Coronary artery (tissue), 2 donors: ENCODE measurements around the gene NBEA.

ENCODE experiments used
- DNase-seq: peaks from one replicate; pipeline ENCODE4 v3.0.0-alpha.2; 2017; ENCODE audit warnings: low spot score
- H3K27ac ChIP-seq, 2 donors: fragments of 200-600 bp; sonication (generic); one replicate each; pipeline ENCODE4 v1.5.1; 2016 to 2019
- H3K4me3 ChIP-seq: fragments of 200-600 bp; sonication (generic); 2 replicates; pipeline ENCODE4 v1.5.1; 2016; ENCODE audit warnings: mild to moderate bottlenecking, moderate library complexity
- TF ChIP-seq, protein P1 (sequence below): fragments of 200-600 bp; sonication (generic); IDR thresholded peaks from one replicate; pipeline ENCODE4 v1.5.1; 2019; ENCODE audit warnings: antibody characterized with exemption

NBEA gene

GRCh38 chr13:35365883-35366282 is 423.8 kb downstream of the NBEA start:
- DNase-seq, result no peak
- Histone ChIP-seq H3K4me3 (no peak overlapping the region), H3K27ac (no peak overlapping the region)
- TF ChIP-seq, protein P1, sequence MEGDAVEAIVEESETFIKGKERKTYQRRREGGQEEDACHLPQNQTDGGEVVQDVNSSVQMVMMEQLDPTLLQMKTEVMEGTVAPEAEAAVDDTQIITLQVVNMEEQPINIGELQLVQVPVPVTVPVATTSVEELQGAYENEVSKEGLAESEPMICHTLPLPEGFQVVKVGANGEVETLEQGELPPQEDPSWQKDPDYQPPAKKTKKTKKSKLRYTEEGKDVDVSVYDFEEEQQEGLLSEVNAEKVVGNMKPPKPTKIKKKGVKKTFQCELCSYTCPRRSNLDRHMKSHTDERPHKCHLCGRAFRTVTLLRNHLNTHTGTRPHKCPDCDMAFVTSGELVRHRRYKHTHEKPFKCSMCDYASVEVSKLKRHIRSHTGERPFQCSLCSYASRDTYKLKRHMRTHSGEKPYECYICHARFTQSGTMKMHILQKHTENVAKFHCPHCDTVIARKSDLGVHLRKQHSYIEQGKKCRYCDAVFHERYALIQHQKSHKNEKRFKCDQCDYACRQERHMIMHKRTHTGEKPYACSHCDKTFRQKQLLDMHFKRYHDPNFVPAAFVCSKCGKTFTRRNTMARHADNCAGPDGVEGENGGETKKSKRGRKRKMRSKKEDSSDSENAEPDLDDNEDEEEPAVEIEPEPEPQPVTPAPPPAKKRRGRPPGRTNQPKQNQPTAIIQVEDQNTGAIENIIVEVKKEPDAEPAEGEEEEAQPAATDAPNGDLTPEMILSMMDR, result no peak

DNA sequence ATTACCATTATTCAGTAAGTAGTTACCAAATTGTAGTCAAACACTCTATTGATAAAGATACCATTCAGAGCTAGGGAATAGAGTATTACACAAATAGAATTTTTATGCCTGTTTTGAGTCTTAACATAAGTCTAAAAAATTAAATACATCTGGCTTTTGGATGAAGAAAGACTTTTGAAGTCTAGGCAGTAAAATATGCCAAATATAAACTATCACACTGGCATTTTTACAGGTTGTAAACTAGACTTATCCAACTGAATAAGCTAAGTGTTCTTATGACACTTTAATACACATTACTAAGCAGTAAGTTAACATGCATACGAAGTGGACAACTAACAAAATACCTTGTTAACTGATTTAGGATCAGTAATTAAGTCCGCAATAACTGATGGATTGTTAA is 425.5 kb downstream of the NBEA start:
- TF ChIP-seq, protein P1, result no peak
- Histone ChIP-seq H3K27ac (no peak overlapping the region), H3K4me3 (no peak overlapping the region)
- DNase-seq, result no peak

DNA sequence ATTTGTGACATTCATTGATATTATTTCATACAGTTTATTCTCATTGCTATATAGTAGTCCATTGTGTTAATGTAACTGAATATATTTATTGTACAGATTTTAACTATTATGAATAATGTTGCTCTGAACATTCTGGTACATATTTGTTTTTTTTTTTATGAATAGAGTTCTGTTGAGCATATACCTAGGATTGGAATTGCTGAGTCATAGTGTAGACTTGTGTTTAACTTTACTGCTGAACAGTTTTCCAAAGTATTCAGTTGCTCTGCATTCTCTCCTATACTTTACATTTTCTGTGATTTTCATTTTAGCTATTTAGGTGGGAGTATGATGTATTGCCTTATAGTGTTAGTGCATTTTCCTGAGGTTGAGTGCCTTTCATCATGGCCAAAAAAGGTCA is 436.9 kb downstream of the NBEA start:
- no peak overlapping the region for H3K4me3 ChIP-seq
- TF ChIP-seq, protein P1, result no peak
- DNase-seq, result no peak
- no peak overlapping the region for H3K27ac ChIP-seq

DNA sequence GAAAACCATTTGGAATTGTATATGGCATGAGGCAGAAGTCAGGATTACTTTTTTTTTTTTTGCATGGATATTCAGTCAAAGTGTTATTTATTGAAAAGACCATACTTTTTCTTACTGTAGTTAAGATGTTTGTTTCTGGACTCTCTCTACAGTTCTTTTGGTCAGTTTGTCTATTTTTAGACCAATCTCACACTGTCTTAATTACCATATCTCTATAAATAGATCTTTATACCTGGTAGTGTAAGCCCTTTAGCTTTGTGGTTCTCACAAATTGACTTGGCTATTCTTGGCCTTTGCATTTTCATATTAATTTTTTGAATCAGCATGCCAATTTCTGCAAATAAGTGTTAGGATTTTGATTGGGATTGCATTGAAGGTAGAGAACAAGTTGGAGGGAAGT is 437.6 kb downstream of the NBEA start:
- no peak overlapping the region for H3K4me3 ChIP-seq
- no peak overlapping the region for H3K27ac ChIP-seq
- no peak for DNase-seq
- TF ChIP-seq, protein P1, result no peak

DNA sequence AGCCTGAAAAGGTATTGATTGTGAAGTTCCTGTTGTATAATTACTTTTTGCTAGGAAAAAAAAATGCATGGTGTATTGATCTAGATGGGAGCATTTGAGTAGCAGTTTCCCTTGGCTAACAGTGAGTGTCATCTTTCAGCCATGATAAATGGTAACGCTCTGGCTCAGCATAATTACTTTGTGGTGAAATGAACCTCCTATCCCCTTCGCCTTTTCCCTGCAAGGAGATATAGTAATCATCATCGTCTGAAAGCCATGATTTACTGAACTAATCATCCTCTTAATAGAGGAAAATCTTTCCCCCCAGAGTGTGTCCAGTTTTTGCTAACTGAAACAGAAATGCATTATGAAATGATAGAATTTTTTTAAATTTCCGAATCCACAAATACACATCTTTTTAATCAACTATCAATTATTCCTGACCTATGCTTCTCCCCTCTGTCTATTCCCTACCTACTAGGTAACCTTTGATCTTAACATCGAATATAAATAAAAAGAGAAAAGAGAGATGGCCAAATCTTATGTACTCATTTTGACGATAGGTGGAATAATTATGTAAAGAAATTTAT is 445.7 kb downstream of the NBEA start:
- TF ChIP-seq, protein P1, result no peak
- Histone ChIP-seq H3K4me3 (no peak overlapping the region), H3K27ac (no peak overlapping the region)
- no peak for DNase-seq

- Histone ChIP-seq H3K27ac (no peak overlapping the region), H3K4me3 (no peak overlapping the region)
- TF ChIP-seq, protein P1, result no peak
- no peak for DNase-seq
Measured at GRCh38 chr13:35388441-35389355, 446.6 kb downstream of the NBEA start.

- Histone ChIP-seq H3K27ac (no peak overlapping the region), H3K4me3 (no peak overlapping the region)
- no peak for DNase-seq
- TF ChIP-seq, protein P1, result no peak
Measured at GRCh38 chr13:35389535-35389934, 447.5 kb downstream of the NBEA start.
